Right lobe of liver (tissue), 4 donors: ENCODE measurements around the gene TPPP2.

ENCODE experiments used
- CTCF ChIP-seq, 4 donors: fragments of 200-600 bp in 3 of 4; fragments of 450-650 bp in 1 of 4; IDR thresholded peaks; one replicate each; pipeline versions ENCODE4 v1.5.1 to v1.8.0; 2016 to 2022; ENCODE audit warnings: antibody characterized with exemption in 4 of 4, mild to moderate bottlenecking in 2 of 4
- POLR2A ChIP-seq: fragments of 450-650 bp; IDR thresholded peaks from one replicate; pipeline ENCODE4 v1.6.1; 2017; ENCODE audit warnings: antibody characterized with exemption, mild to moderate bottlenecking
- donor health status: DM: no; HTN: no; CAD: no.
- donor health status: DM: no; HTN: no; CAD: no.
- donor health status: DM: no; HTN: yes; CAD: no.

- TF ChIP-seq CTCF (IDR thresholded peaks at IDR 0.05) (no peak), POLR2A (no peak)
These were observed 11.7 kb upstream of the TPPP2 start for GRCh38 chr14:21018286-21018685.
